Activated CD8-positive, alpha-beta T cell treated with anti-CD3 and anti-CD28 coated beads for 36 hours (primary cell): ENCODE results near the gene PRKG1. TPM values are rescaled to one million over a fixed set of nuclear protein-coding genes. Genes with fewer than 3 reads are reported as not detected.

Experiments used
- ATAC-seq: fragments of 200-7000 bp; cut with Tn5 transposase; one replicate; pipeline ENCODE4 v1.10.0; 2021; ENCODE audit warnings: mild to moderate bottlenecking, moderate library complexity
- CTCF ChIA-PET: fragments of 350-600 bp; sonication (Branson Sonifier 250); formaldehyde crosslinking; loops from one replicate; lab custom pipeline; 2021; ENCODE audit warnings: antibody characterized with exemption; lab: Charles Lee
- POLR2A ChIA-PET: fragments of 350-600 bp; sonication (Branson Sonifier 250); formaldehyde crosslinking; loops from one replicate; lab custom pipeline; 2021; ENCODE audit warnings: antibody characterized with exemption; lab: Charles Lee
- DNase-seq: peaks from one replicate; pipeline ENCODE4 v3.0.0-alpha.2; 2020
- H3K27ac Mint-ChIP-seq: one replicate; pipeline ENCODE4 v1.8.0; 2021; ENCODE audit warnings: mild to moderate bottlenecking, mixed read lengths
- H3K27me3 Mint-ChIP-seq: one replicate; pipeline ENCODE4 v1.8.0; 2021; ENCODE audit warnings: mixed read lengths
- H3K36me3 Mint-ChIP-seq: one replicate; pipeline ENCODE4 v1.8.0; 2021; ENCODE audit warnings: low read depth, mixed read lengths
- H3K4me1 Mint-ChIP-seq: one replicate; pipeline ENCODE4 v1.8.0; 2021; ENCODE audit warnings: low read depth, mixed read lengths
- H3K4me3 Mint-ChIP-seq: one replicate; pipeline ENCODE4 v1.8.0; 2021; ENCODE audit warnings: mild to moderate bottlenecking, moderate library complexity, mixed read lengths
- H3K9me3 Mint-ChIP-seq: one replicate; pipeline ENCODE4 v1.8.0; 2021; ENCODE audit warnings: mixed read lengths
- intact Hi-C: fragments of 100-400 bp; cut with micrococcal nuclease; formaldehyde crosslinking; loops from one replicate; pipeline ENCODE4 v1.10.0; 2022
- total RNA-seq, 2 experiments: library from RNA; stranded (reverse); gene quantifications; one replicate each; pipeline ENCODE4 v1.2.3, GENCODE V29; 2021
- TF ChIP-seq, protein P1 (sequence below): fragments of 200-600 bp; IDR thresholded peaks from one replicate; pipeline ENCODE4 v1.8.0; 2022; ENCODE audit warnings: antibody characterized with exemption, mild to moderate bottlenecking

Gene PRKG1
- total RNA-seq, 2 experiments from 2014 or later: not detected

DNA sequence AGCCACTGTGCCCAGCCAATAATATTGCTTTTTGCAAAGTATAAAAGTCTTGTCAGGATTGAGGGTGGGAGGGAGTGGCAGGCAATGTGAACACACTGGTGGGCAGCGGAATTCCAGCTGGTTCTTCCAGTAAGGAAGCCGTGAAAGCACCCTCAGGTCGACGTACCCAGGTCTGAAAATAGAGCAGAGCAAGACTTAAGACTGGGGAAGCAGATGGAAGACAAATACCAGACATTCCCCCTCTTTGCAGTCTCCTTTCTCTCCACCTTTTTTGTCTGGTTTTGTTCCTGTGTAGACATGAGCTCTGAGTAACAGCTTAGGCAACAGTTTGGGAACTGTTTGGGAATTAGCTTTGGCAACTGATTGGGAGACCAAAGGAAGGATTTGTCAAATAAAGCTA lies 642.7 kb downstream of the PRKG1 start:
- peaks cover 8% of the 10 kb centered on the region for H3K27me3 Mint-ChIP-seq
- H3K9me3 Mint-ChIP-seq: no peaks in the 10 kb centered on the region
- POLR2A ChIA-PET: interaction anchor here (1.4 kb wide), 1 partner anchor 22 kb away, joined by 3 read pairs; no protein-coding TSS in a partner anchor
- H3K27ac Mint-ChIP-seq: no peak overlapping the region
- ATAC-seq (no peak), DNase-seq (no peak)
- CTCF ChIA-PET: no interaction called here
- H3K4me3 Mint-ChIP-seq: no peak overlapping the region
- intact Hi-C loops: no loop called here
- H3K36me3 Mint-ChIP-seq: no peaks in the 10 kb centered on the region
- TF ChIP-seq, protein P1, sequence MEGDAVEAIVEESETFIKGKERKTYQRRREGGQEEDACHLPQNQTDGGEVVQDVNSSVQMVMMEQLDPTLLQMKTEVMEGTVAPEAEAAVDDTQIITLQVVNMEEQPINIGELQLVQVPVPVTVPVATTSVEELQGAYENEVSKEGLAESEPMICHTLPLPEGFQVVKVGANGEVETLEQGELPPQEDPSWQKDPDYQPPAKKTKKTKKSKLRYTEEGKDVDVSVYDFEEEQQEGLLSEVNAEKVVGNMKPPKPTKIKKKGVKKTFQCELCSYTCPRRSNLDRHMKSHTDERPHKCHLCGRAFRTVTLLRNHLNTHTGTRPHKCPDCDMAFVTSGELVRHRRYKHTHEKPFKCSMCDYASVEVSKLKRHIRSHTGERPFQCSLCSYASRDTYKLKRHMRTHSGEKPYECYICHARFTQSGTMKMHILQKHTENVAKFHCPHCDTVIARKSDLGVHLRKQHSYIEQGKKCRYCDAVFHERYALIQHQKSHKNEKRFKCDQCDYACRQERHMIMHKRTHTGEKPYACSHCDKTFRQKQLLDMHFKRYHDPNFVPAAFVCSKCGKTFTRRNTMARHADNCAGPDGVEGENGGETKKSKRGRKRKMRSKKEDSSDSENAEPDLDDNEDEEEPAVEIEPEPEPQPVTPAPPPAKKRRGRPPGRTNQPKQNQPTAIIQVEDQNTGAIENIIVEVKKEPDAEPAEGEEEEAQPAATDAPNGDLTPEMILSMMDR: no peak
- no peaks in the 10 kb centered on the region for H3K4me1 Mint-ChIP-seq

DNA sequence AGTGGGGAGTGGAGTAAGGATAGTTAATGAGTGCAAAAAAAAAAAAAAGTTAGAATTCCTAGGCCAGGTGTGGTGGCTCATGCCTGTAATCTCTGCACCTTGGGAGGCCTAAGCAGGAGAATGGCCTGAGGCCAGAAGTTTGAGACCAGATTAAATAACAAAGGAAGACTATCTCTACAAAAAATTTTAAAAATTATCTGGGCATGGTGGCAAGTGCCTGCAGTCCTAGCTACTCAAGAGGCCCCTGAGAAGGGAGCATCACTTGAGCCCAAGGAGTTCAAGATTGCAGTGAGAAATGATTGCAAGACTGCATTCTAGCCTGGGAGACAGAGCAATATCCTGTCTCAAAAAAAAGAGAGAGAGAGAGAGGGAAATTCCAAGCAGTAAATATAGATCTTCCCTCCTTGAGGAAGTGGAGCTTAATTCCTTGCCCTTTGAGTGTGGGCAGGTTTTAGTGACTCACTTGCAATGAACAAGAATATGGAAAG lies 644.6 kb downstream of the PRKG1 start:
- POLR2A ChIA-PET: no interaction called here
- DNase-seq (no peak), ATAC-seq (no peak)
- no peaks in the 10 kb centered on the region for H3K9me3 Mint-ChIP-seq
- TF ChIP-seq, protein P1: no peak
- H3K4me1 Mint-ChIP-seq: no peaks in the 10 kb centered on the region
- no peak overlapping the region for H3K27ac Mint-ChIP-seq
- peaks cover 8% of the 10 kb centered on the region for H3K27me3 Mint-ChIP-seq
- no peak overlapping the region for H3K4me3 Mint-ChIP-seq
- intact Hi-C loops: no loop called here
- CTCF ChIA-PET: no interaction called here
- H3K36me3 Mint-ChIP-seq: no peaks in the 10 kb centered on the region

DNA sequence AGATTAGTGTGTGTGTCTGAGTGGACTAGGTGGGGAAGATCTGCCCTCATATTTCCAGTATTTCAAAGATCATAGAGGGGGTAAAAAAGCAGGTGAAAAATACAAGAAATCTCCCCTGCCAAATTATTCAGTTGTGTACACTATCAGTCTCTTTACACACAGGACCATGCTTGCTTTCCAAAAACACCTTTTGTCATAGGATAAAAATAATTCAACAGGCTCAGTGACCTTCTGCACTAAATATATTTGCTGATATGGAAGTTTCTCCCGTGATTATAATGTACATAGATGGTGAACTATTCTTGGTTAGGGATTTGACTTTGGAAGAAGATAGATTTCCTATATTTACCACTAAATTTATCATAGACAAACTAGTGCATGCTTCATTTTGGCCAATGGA lies 649.8 kb downstream of the PRKG1 start:
- H3K4me3 Mint-ChIP-seq: no peak overlapping the region
- no peaks in the 10 kb centered on the region for H3K36me3 Mint-ChIP-seq
- no peaks in the 10 kb centered on the region for H3K9me3 Mint-ChIP-seq
- no peak overlapping the region for H3K27ac Mint-ChIP-seq
- no peaks in the 10 kb centered on the region for H3K4me1 Mint-ChIP-seq
- CTCF ChIA-PET: no interaction called here
- intact Hi-C loops: no loop called here
- no peak for DNase-seq
- H3K27me3 Mint-ChIP-seq: peaks cover 1% of the 10 kb centered on the region
- no peak for ATAC-seq
- TF ChIP-seq, protein P1: no peak
- POLR2A ChIA-PET: no interaction called here

DNA sequence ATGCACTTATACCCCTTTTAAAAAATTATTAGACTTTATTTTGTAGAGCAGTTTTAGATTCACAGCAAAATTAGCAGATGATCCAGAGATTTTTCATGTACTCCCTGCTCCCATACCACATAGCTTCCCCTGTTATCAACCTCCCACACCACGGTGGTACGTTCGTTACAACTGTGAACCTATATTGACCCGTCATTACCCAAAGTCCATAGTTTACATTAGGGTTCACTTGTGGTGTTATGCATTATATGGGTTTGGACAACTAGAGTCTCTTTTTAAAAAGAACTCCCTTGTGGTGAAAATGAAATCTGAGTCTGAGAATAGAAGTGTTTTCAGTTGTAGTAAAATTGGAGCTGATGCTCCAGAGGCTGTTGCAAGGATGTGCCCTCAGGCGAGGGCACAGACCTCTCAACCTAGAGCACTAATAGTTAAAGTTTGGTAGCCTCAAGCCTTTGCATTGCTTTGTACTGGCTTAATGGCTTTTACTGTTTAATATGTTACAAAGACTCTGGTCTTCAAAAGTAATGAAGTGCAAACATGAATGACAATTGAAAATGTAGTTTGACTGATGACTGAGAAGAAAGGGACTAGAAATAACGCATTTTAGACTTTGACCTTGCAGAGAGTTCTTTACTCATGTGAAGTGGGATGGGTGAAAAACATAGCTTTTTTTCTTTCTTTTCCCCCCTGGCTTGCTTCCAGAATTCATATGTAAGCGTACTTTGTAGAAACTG lies 655.7 kb downstream of the PRKG1 start:
- H3K9me3 Mint-ChIP-seq: no peaks in the 10 kb centered on the region
- ChIA-PET CTCF (interaction anchor here (1.5 kb wide), 1 partner anchor 15 kb away, joined by 3 read pairs; no protein-coding TSS in a partner anchor), POLR2A (no interaction called here)
- ATAC-seq (no peak), DNase-seq (no peak)
- H3K4me3 Mint-ChIP-seq: no peak overlapping the region
- H3K4me1 Mint-ChIP-seq: no peaks in the 10 kb centered on the region
- H3K27me3 Mint-ChIP-seq: no peaks in the 10 kb centered on the region
- no peak overlapping the region for H3K27ac Mint-ChIP-seq
- TF ChIP-seq, protein P1: no peak
- intact Hi-C loops: no loop called here
- no peaks in the 10 kb centered on the region for H3K36me3 Mint-ChIP-seq

DNA sequence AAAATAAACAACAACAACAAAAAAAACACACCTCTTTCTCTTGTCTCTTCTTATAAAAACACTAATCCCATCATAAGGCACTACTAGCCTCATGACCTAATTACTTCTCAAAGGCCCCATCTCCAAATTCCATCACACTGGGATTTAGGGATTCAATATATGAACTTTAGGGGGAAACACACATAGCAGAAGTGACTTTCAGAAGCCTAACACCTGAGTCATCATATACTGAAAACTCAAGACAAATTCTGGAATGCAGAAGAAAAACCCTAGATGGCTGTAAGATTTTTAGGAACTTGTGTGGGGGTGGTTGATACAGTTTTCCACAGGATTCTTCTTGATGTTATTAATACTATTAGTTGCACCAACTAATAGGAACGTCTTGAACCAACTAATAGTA lies 658.8 kb downstream of the PRKG1 start:
- TF ChIP-seq, protein P1: no peak
- ChIA-PET CTCF (no interaction called here), POLR2A (no interaction called here)
- no peak for DNase-seq
- intact Hi-C loops: no loop called here
- no peaks in the 10 kb centered on the region for H3K36me3 Mint-ChIP-seq
- H3K4me3 Mint-ChIP-seq: no peak overlapping the region
- no peak for ATAC-seq
- H3K27ac Mint-ChIP-seq: no peak overlapping the region
- no peaks in the 10 kb centered on the region for H3K27me3 Mint-ChIP-seq
- H3K9me3 Mint-ChIP-seq: no peaks in the 10 kb centered on the region
- no peaks in the 10 kb centered on the region for H3K4me1 Mint-ChIP-seq
